Endodermal cell (in vitro differentiated cells): Measurements from ENCODE around the gene NAA60. TPM values are rescaled to one million over a fixed set of nuclear protein-coding genes. Genes with fewer than 3 reads are reported as not detected.
"Not testable (repeated sequence)": the region's sequence is repeated elsewhere in the genome, so short reads cannot be mapped to it uniquely, and the experiment has no call there.

Experiments used
- DNase-seq: peaks from one replicate; pipeline ENCODE4 v3.0.0-alpha.2; 2017
- H3K27ac ChIP-seq: 2 replicates; pipeline ENCODE4 v1.5.1; 2013; ENCODE audit warnings: mild to moderate bottlenecking, low read depth, low read length, moderate library complexity
- H3K27me3 ChIP-seq: 2 replicates; pipeline ENCODE4 v1.6.1; 2013; ENCODE audit warnings: mild to moderate bottlenecking, low read length, moderate library complexity; ENCODE audit not compliant: insufficient read depth, control insufficient read depth, poor library complexity, severe bottlenecking
- H3K36me3 ChIP-seq: 2 replicates; pipeline ENCODE4 v1.7.0; 2013; ENCODE audit warnings: mild to moderate bottlenecking, low read length, moderate library complexity; ENCODE audit not compliant: control insufficient read depth, insufficient read depth
- H3K4me1 ChIP-seq: one replicate; pipeline ENCODE4 v1.7.0; 2013; ENCODE audit warnings: low read length; ENCODE audit not compliant: control insufficient read depth, insufficient read depth
- H3K4me3 ChIP-seq: 2 replicates; pipeline ENCODE4 v1.5.1; 2013; ENCODE audit warnings: mild to moderate bottlenecking, low read length, moderate library complexity
- H3K9ac ChIP-seq: 2 replicates; pipeline ENCODE4 v1.6.1; 2013; ENCODE audit warnings: mild to moderate bottlenecking, low read length, moderate library complexity; ENCODE audit not compliant: poor library complexity, severe bottlenecking; ENCODE audit errors: extremely low read depth
- H3K9me3 ChIP-seq: 2 replicates; pipeline ENCODE4 v1.6.1; 2013; ENCODE audit warnings: mild to moderate bottlenecking, low read length, moderate library complexity; ENCODE audit not compliant: control insufficient read depth
- H3K27ac Mint-ChIP-seq: 2 replicates; pipeline ENCODE4 v1.8.0; 2020; ENCODE audit warnings: mixed read lengths
- H3K27me3 Mint-ChIP-seq: 2 replicates; pipeline ENCODE4 v1.8.0; 2021; ENCODE audit warnings: mild to moderate bottlenecking, mixed read lengths; ENCODE audit not compliant: insufficient read depth
- H3K36me3 Mint-ChIP-seq: 2 replicates; pipeline ENCODE4 v1.8.0; 2020; ENCODE audit warnings: low read depth, mixed read lengths
- H3K4me1 Mint-ChIP-seq: 2 replicates; pipeline ENCODE4 v1.8.0; 2020; ENCODE audit warnings: mixed read lengths
- H3K4me3 Mint-ChIP-seq: 2 replicates; pipeline ENCODE4 v1.8.0; 2020; ENCODE audit warnings: mild to moderate bottlenecking, moderate library complexity, mixed read lengths
- H3K9me3 Mint-ChIP-seq: 2 replicates; pipeline ENCODE4 v1.8.0; 2020; ENCODE audit warnings: mild to moderate bottlenecking, mixed read lengths
- CTCF ChIP-seq: fragments of 200-600 bp; sonication (generic); conservative IDR thresholded peaks from 2 replicates; pipeline ENCODE4 v1.5.0; 2021; ENCODE audit warnings: antibody characterized with exemption, mild to moderate bottlenecking
- WGBS, 2 experiments: methylation state at CpG; one replicate each; pipeline versions ENCODE4 v1.1.5 to v1.1.7; 2013; ENCODE audit warnings: missing lambda C conversion rate in 2 of 2, mixed read lengths in 1 of 2; ENCODE audit not compliant: insufficient coverage in 1 of 2, insufficient read length in 1 of 2; 5-methylcytosine and 5-hydroxymethylcytosine counted together
- total RNA-seq, 2 donors: library from RNA; stranded (reverse); fragmentation: NEBNext Ultra II Directional in 1 of 2; extraction: Animal tissue kit (Norgen Biotek cat#: 25700) in 1 of 2; gene quantifications; 2 replicates in 1 of 2; 3 replicates in 1 of 2; pipeline ENCODE4 v1.2.1, GENCODE V29; 2021

Gene NAA60
- total RNA-seq, 2 donors from 2014 or later: 54.5 to 61.8 TPM

GRCh38 chr16:3498988-3499387, 55.5 kb downstream of the NAA60 start:
- DNase-seq: no peak
- no peak overlapping the region for H3K27ac ChIP-seq
- peaks cover 7% of the 10 kb centered on the region for H3K4me1 Mint-ChIP-seq
- H3K27me3 Mint-ChIP-seq: peaks cover 3% of the 10 kb centered on the region
- no peak overlapping the region for H3K4me3 Mint-ChIP-seq
- whole genome bisulfite sequencing, 2 experiments: 94 to 96% methylated on average over 16 of the region's 16 CpGs
- no peaks in the 10 kb centered on the region for H3K4me1 ChIP-seq
- H3K27ac Mint-ChIP-seq: no peak overlapping the region
- no peak overlapping the region for H3K4me3 ChIP-seq
- no peak for TF ChIP-seq CTCF
- no peaks in the 10 kb centered on the region for H3K9me3 ChIP-seq
- no peak overlapping the region for H3K9ac ChIP-seq
- no peaks in the 10 kb centered on the region for H3K9me3 Mint-ChIP-seq
- H3K27me3 ChIP-seq: no peaks in the 10 kb centered on the region
- H3K36me3 ChIP-seq: no peaks in the 10 kb centered on the region
- no peaks in the 10 kb centered on the region for H3K36me3 Mint-ChIP-seq

GRCh38 chr16:3501412-3501761, 57.9 kb downstream of the NAA60 start:
- not testable (repeated sequence) for DNase-seq, H3K9me3 ChIP-seq, H3K4me1 ChIP-seq, H3K27me3 ChIP-seq, H3K27me3 Mint-ChIP-seq, H3K4me1 Mint-ChIP-seq, H3K9me3 Mint-ChIP-seq
- Mint-ChIP-seq H3K4me3 (peak overlapping the region; percentile 87), H3K27ac (peak overlapping the region; percentile 88), H3K36me3 (peaks cover 16% of the 10 kb centered on the region)
- Histone ChIP-seq H3K27ac (peak overlapping the region; percentile 88), H3K4me3 (peak overlapping the region; percentile 90), H3K9ac (peak overlapping the region; percentile 86), H3K36me3 (peaks cover 16% of the 10 kb centered on the region)
- 17 to 26% methylated on average over 14 to 24 of the region's 24 CpGs for WGBS, 2 experiments

GRCh38 chr16:3501783-3502400, 58.4 kb downstream of the NAA60 start:
- peak overlapping the region; percentile 90 for H3K4me3 ChIP-seq
- peaks cover 20% of the 10 kb centered on the region for H3K36me3 ChIP-seq
- Mint-ChIP-seq H3K4me1 (peaks cover 7% of the 10 kb centered on the region), H3K9me3 (no peaks in the 10 kb centered on the region), H3K27ac (no peak overlapping the region), H3K27me3 (peaks cover 3% of the 10 kb centered on the region), H3K36me3 (peaks cover 19% of the 10 kb centered on the region), H3K4me3 (peak overlapping the region; percentile 87)
- H3K27ac ChIP-seq: no peak overlapping the region
- H3K4me1 ChIP-seq: no peaks in the 10 kb centered on the region
- no peak for DNase-seq
- H3K9ac ChIP-seq: peak overlapping the region; percentile 86
- no peaks in the 10 kb centered on the region for H3K27me3 ChIP-seq
- 86% methylated on average over 17 to 22 of the region's 22 CpGs for WGBS, 2 experiments
- no peak for TF ChIP-seq CTCF
- H3K9me3 ChIP-seq: no peaks in the 10 kb centered on the region

- H3K27me3 Mint-ChIP-seq: peaks cover 3% of the 10 kb centered on the region
- 95 to 97% methylated on average over 6 of the region's 6 CpGs for WGBS, 2 experiments
- Histone ChIP-seq H3K36me3 (peaks cover 31% of the 10 kb centered on the region), H3K27me3 (no peaks in the 10 kb centered on the region), H3K4me3 (no peak overlapping the region), H3K4me1 (no peaks in the 10 kb centered on the region), H3K27ac (no peak overlapping the region), H3K9me3 (no peaks in the 10 kb centered on the region), H3K9ac (no peak overlapping the region)
- no peaks in the 10 kb centered on the region for H3K9me3 Mint-ChIP-seq
- H3K4me1 Mint-ChIP-seq: peaks cover 7% of the 10 kb centered on the region
- H3K27ac Mint-ChIP-seq: no peak overlapping the region
- no peak for DNase-seq
- H3K4me3 Mint-ChIP-seq: no peak overlapping the region
- peaks cover 27% of the 10 kb centered on the region for H3K36me3 Mint-ChIP-seq
- TF ChIP-seq CTCF: no peak
These were observed 60.0 kb downstream of the NAA60 start for GRCh38 chr16:3503523-3503922.
